ENCODE results near the gene MTARC2.
A peak's percentile ranks its signal among the peaks of the same experiment; 100 is the strongest.
"Not testable (repeated sequence)": the region's sequence is repeated elsewhere in the genome, so short reads cannot be mapped to it uniquely, and the experiment has no call there.

The MTARC2 gene

GRCh38 chr1:220732137-220732536, 16.0 kb upstream of the MTARC2 start:
- DNase-seq (ENCODE audit: low read depth): peak; percentile 81
- TF ChIP-seq CTCF (IDR thresholded peaks at IDR 0.05; ENCODE audit: control insufficient read depth, extremely low read depth, insufficient read depth): no peak
- H3K4me3 ChIP-seq (ENCODE audit: low read depth, low read length): peak overlapping the region; percentile 32; the same call in 1 of the 2 replicates

- peak; percentile 62 for DNase-seq (ENCODE audit: low read depth)
- peak overlapping the region; percentile 32 for H3K4me3 ChIP-seq (ENCODE audit: low read depth, low read length)
- TF ChIP-seq CTCF (IDR thresholded peaks at IDR 0.05; ENCODE audit: control insufficient read depth, extremely low read depth, insufficient read depth): no peak
Observed at GRCh38 chr1:220732621-220733020, 15.5 kb upstream of the MTARC2 start.

- peak; percentile 75 for TF ChIP-seq CTCF (IDR thresholded peaks at IDR 0.05; ENCODE audit: control insufficient read depth, extremely low read depth, insufficient read depth)
- DNase-seq (ENCODE audit: low read depth): peak; percentile 63
Observed at GRCh38 chr1:220733086-220733601, 15.0 kb upstream of the MTARC2 start.

GRCh38 chr1:220734571-220735326, 13.4 kb upstream of the MTARC2 start:
- H3K4me3 ChIP-seq (ENCODE audit: low read depth, low read length): no peak overlapping the region
- DNase-seq (ENCODE audit: low read depth): peak; percentile 87
- no peak for TF ChIP-seq CTCF (IDR thresholded peaks at IDR 0.05; ENCODE audit: control insufficient read depth, extremely low read depth, insufficient read depth)

More at GRCh38 chr1:220733086-220733601, 15.0 kb upstream of the MTARC2 start:
- H3K4me3 ChIP-seq (ENCODE audit: low read depth, low read length): peak overlapping the region; percentile 32

- H3K4me3 ChIP-seq (ENCODE audit: low read depth, low read length); DNase-seq (ENCODE audit: low read depth): not testable (repeated sequence)
Observed at GRCh38 chr1:220736283-220736682, 11.8 kb upstream of the MTARC2 start.

- H3K4me3 ChIP-seq (ENCODE audit: low read depth, low read length): no peak overlapping the region
- no peak for TF ChIP-seq CTCF (IDR thresholded peaks at IDR 0.05; ENCODE audit: control insufficient read depth, extremely low read depth, insufficient read depth)
- DNase-seq (ENCODE audit: low read depth): no peak
Observed at GRCh38 chr1:220741349-220741748, 6.8 kb upstream of the MTARC2 start.

- no peak for DNase-seq (ENCODE audit: low read depth)
- TF ChIP-seq CTCF (IDR thresholded peaks at IDR 0.05; ENCODE audit: control insufficient read depth, extremely low read depth, insufficient read depth): no peak
Observed at GRCh38 chr1:220741825-220742224, 6.3 kb upstream of the MTARC2 start.

More at GRCh38 chr1:220741825-220742224, 6.3 kb upstream of the MTARC2 start:
- no peak overlapping the region for H3K4me3 ChIP-seq (ENCODE audit: low read depth, low read length)

Data from LNCaP clone FGC (cell line).